KMS-11 (cell line): ENCODE measurements around the gene CEP131.

ENCODE experiments used
- H2AFZ ChIP-seq: fragments of 200-600 bp; sonication (generic); 2 replicates; pipeline ENCODE4 v1.6.1; 2016; ENCODE audit warnings: antibody characterized with exemption, mixed run types, low read depth
- H3K27ac ChIP-seq: fragments of 200-600 bp; sonication (generic); 2 replicates; pipeline ENCODE4 v1.6.1; 2016; ENCODE audit warnings: mild to moderate bottlenecking, mixed run types
- H3K27me3 ChIP-seq: fragments of 200-600 bp; sonication (generic); 2 replicates; pipeline ENCODE4 v1.6.1; 2017; ENCODE audit warnings: mild to moderate bottlenecking, low read depth, mixed run types, moderate library complexity; ENCODE audit not compliant: insufficient read depth
- H3K36me3 ChIP-seq: fragments of 200-600 bp; sonication (generic); 2 replicates; pipeline ENCODE4 v1.6.1; 2017; ENCODE audit warnings: mild to moderate bottlenecking, mixed run types; ENCODE audit not compliant: insufficient read depth
- H3K4me1 ChIP-seq: fragments of 200-600 bp; sonication (generic); 2 replicates; pipeline ENCODE4 v1.6.1; 2016; ENCODE audit warnings: mild to moderate bottlenecking, low read depth, mixed run types; ENCODE audit not compliant: poor library complexity, severe bottlenecking
- H3K4me2 ChIP-seq: fragments of 200-600 bp; sonication (generic); 2 replicates; pipeline ENCODE4 v1.7.0; 2016; ENCODE audit warnings: mild to moderate bottlenecking, mixed run types
- H3K4me3 ChIP-seq: fragments of 200-600 bp; sonication (generic); IDR thresholded peaks from 2 replicates; pipeline ENCODE4 v1.6.1; 2017; ENCODE audit warnings: low read depth, low read length, mixed read lengths; ENCODE audit not compliant: insufficient read depth
- H3K79me2 ChIP-seq: fragments of 200-600 bp; sonication (generic); 2 replicates; pipeline ENCODE4 v1.6.1; 2016; ENCODE audit warnings: low read depth, mixed run types; ENCODE audit not compliant: insufficient read depth
- H3K9ac ChIP-seq: fragments of 200-600 bp; sonication (generic); 2 replicates; pipeline ENCODE4 v1.6.1; 2016; ENCODE audit warnings: mild to moderate bottlenecking, mixed run types
- H4K20me1 ChIP-seq: fragments of 200-600 bp; sonication (generic); 2 replicates; pipeline ENCODE4 v1.6.1; 2016; ENCODE audit warnings: mild to moderate bottlenecking, mixed run types; ENCODE audit not compliant: insufficient read depth
- CTCF ChIP-seq: fragments of 200-600 bp; sonication (generic); conservative IDR thresholded peaks from 2 replicates; pipeline ENCODE4 v1.6.1; 2017; ENCODE audit warnings: low read depth, mild to moderate bottlenecking, antibody characterized with exemption, low read length, moderate library complexity, mixed read lengths

CEP131 gene

GRCh38 chr17:81204578-81204977 is 18.2 kb downstream of the CEP131 start:
- Histone ChIP-seq H2AFZ (no peak overlapping the region), H3K79me2 (no peaks in the 10 kb centered on the region), H3K27me3 (no peaks in the 10 kb centered on the region), H3K4me1 (no peaks in the 10 kb centered on the region), H3K4me2 (no peak overlapping the region), H3K9ac (no peak overlapping the region), H3K36me3 (no peaks in the 10 kb centered on the region), H3K27ac (no peak overlapping the region), H4K20me1 (no peaks in the 10 kb centered on the region), H3K4me3 (no peak overlapping the region)
- no peak for TF ChIP-seq CTCF

GRCh38 chr17:81203136-81203535 is 19.6 kb downstream of the CEP131 start:
- Histone ChIP-seq H3K4me3 (no peak overlapping the region), H3K4me1 (no peaks in the 10 kb centered on the region), H3K79me2 (no peaks in the 10 kb centered on the region), H3K9ac (no peak overlapping the region), H3K4me2 (no peak overlapping the region), H3K36me3 (no peaks in the 10 kb centered on the region), H4K20me1 (no peaks in the 10 kb centered on the region), H3K27me3 (no peaks in the 10 kb centered on the region), H3K27ac (no peak overlapping the region), H2AFZ (no peak overlapping the region)
- TF ChIP-seq CTCF = no peak

- Histone ChIP-seq H3K4me2 (no peak overlapping the region), H3K27ac (no peak overlapping the region), H4K20me1 (no peaks in the 10 kb centered on the region), H3K9ac (no peak overlapping the region), H3K4me1 (no peaks in the 10 kb centered on the region), H2AFZ (no peak overlapping the region), H3K36me3 (no peaks in the 10 kb centered on the region), H3K27me3 (no peaks in the 10 kb centered on the region), H3K79me2 (no peaks in the 10 kb centered on the region), H3K4me3 (no peak overlapping the region)
- no peak for TF ChIP-seq CTCF
These were observed 20.4 kb downstream of the CEP131 start for GRCh38 chr17:81202318-81202717.

GRCh38 chr17:81200695-81201580 is 21.8 kb downstream of the CEP131 start:
- no peak overlapping the region for H3K27ac ChIP-seq

More at GRCh38 chr17:81200695-81201580, 21.8 kb downstream of the CEP131 start:
- H3K36me3 ChIP-seq = no peaks in the 10 kb centered on the region
- no peak overlapping the region for H3K9ac ChIP-seq
- H4K20me1 ChIP-seq = no peaks in the 10 kb centered on the region
- H3K27me3 ChIP-seq = no peaks in the 10 kb centered on the region
- H3K4me1 ChIP-seq = no peaks in the 10 kb centered on the region
- H2AFZ ChIP-seq = no peak overlapping the region
- no peak overlapping the region for H3K4me2 ChIP-seq
- no peak overlapping the region for H3K4me3 ChIP-seq
- no peaks in the 10 kb centered on the region for H3K79me2 ChIP-seq
- TF ChIP-seq CTCF = peak; percentile 74
